ENCODE results near the gene CSNK1G2. TPM values are rescaled to one million over a fixed set of nuclear protein-coding genes. Genes with fewer than 3 reads are reported as not detected.

The CSNK1G2 gene
- total RNA-seq, 2 donors from 2014 or later, result 55.5 to 92.4 TPM

DNA sequence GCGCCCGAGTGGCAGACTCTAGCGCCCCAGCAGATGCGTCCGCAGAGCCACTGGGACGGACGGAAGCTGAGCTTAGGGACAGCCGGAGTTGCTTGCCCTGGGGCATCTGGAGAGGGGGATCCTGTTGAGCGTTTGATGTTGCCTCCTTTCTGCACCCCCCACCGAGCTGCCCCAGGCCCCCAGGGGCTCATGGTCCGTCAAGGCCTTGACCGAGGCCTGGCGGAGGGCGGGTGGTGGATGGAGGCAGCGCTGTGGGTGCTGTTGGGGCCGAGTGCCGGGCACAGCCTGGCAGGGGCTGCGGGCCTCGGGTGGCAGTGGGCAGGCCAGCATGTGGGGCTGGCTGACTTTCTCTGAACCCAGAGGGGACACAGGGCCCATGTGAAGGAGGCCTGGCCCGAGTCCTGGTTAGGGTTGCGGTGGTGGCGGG lies 2.7 kb downstream of the CSNK1G2 start:
- Histone ChIP-seq H3K27me3 (replicated peaks; ENCODE audit: insufficient read depth) (no peaks in the 10 kb centered on the region), H3K36me3 (no peaks in the 10 kb centered on the region), H3K4me3 (no peak overlapping the region), H3K4me1 (ENCODE audit: control insufficient read depth in 1 of 2, low read depth in 2 of 2) (peaks cover 16 to 26% of the 10 kb centered on the region in 2 donors), H3K27ac (no peak overlapping the region), H3K9me3 (no peaks in the 10 kb centered on the region)
- DNase-seq (ENCODE audit: low spot score), result no peak
- TF ChIP-seq CTCF (IDR thresholded peaks at IDR 0.05), result no peak
- ATAC-seq (ENCODE audit: insufficient number of reproducible peaks, low FRiP score, low read depth), result no peak

- H3K4me1 ChIP-seq (ENCODE audit: control insufficient read depth in 1 of 2, low read depth in 2 of 2), result peaks cover 16 to 23% of the 10 kb centered on the region in 2 donors
- ATAC-seq (ENCODE audit: insufficient number of reproducible peaks, low FRiP score, low read depth), result no peak
- TF ChIP-seq CTCF (IDR thresholded peaks at IDR 0.05), result no peak
- H3K9me3 ChIP-seq, result no peaks in the 10 kb centered on the region
- DNase-seq (ENCODE audit: low spot score), result no peak
- H3K27ac ChIP-seq, result no peak overlapping the region
- H3K4me3 ChIP-seq, result no peak overlapping the region
- H3K27me3 ChIP-seq (replicated peaks; ENCODE audit: insufficient read depth), result no peaks in the 10 kb centered on the region
- no peaks in the 10 kb centered on the region for H3K36me3 ChIP-seq
Observed at GRCh38 chr19:1944088-1944915, 3.3 kb downstream of the CSNK1G2 start.

DNA sequence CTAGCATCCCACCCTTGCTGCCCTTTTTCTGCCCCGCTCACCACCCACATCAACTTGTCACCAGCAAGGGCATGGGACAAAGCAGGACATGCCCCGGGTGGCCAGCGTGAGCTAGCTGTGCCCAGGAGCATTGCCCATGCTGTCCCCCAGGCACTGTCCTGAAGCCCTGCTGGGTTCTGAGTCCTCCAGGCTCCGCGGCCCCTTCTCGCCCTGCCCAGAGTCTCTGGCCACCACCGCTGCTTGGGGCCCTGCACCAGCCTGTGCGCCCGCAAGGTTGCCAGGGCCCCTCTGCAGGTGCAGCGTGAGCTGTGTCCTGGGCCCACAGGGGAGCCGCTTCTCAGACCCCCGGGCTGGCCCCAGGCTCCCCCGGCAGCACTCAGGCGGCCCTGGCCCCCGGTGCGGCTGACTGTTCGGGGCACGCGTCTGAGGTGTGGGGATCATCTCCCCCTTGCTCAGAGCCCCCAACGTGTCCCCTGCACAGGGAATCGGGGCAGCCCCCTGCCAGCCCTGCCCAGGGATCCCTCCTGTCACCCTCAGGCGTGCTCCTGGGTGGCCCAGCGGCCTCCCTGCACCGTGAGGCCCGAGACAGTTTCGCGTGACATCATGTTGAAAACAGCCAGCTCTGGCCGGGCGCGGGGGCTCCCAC lies 4.1 kb downstream of the CSNK1G2 start:
- TF ChIP-seq CTCF (IDR thresholded peaks at IDR 0.05), result no peak
- H3K27ac ChIP-seq, result no peak overlapping the region

DNA sequence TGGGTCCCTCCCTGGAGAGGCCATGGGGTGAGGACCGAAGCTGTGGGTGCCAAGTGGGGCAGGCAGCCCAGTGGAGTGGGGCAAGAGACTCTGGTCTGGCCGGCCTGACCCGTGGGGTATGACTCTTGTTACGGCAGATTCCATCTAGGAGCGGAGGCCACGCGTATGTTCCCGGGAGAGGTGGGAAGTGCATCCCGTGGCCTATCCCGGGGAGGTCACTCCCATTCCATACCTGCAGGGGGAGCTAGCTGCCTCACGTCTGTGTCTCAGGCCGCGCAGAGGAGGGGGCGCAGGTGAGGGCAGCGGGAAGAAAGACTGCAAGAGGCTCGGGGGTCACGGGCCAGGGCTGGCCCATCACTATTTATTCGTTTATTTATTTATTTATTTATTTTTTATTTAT lies 4.9 kb downstream of the CSNK1G2 start:
- DNase-seq (ENCODE audit: low spot score), result no peak
- Histone ChIP-seq H3K27me3 (replicated peaks; ENCODE audit: insufficient read depth) (no peaks in the 10 kb centered on the region), H3K4me1 (ENCODE audit: control insufficient read depth in 1 of 2, low read depth in 2 of 2) (peaks cover 14 to 17% of the 10 kb centered on the region in 2 donors), H3K4me3 (no peak overlapping the region), H3K9me3 (no peaks in the 10 kb centered on the region), H3K27ac (no peak overlapping the region), H3K36me3 (no peaks in the 10 kb centered on the region)
- TF ChIP-seq CTCF (IDR thresholded peaks at IDR 0.05), result peak; percentile 46
- ATAC-seq (ENCODE audit: insufficient number of reproducible peaks, low FRiP score, low read depth), result no peak

More for the DNA sequence above, 4.1 kb downstream of the CSNK1G2 start:
- DNase-seq (ENCODE audit: low spot score) (no peak), ATAC-seq (ENCODE audit: insufficient number of reproducible peaks, low FRiP score, low read depth) (no peak)
- Histone ChIP-seq H3K4me1 (ENCODE audit: control insufficient read depth in 1 of 2, low read depth in 2 of 2) (peaks cover 14 to 17% of the 10 kb centered on the region in 2 donors), H3K36me3 (no peaks in the 10 kb centered on the region), H3K9me3 (no peaks in the 10 kb centered on the region), H3K4me3 (no peak overlapping the region), H3K27me3 (replicated peaks; ENCODE audit: insufficient read depth) (no peaks in the 10 kb centered on the region)

DNA sequence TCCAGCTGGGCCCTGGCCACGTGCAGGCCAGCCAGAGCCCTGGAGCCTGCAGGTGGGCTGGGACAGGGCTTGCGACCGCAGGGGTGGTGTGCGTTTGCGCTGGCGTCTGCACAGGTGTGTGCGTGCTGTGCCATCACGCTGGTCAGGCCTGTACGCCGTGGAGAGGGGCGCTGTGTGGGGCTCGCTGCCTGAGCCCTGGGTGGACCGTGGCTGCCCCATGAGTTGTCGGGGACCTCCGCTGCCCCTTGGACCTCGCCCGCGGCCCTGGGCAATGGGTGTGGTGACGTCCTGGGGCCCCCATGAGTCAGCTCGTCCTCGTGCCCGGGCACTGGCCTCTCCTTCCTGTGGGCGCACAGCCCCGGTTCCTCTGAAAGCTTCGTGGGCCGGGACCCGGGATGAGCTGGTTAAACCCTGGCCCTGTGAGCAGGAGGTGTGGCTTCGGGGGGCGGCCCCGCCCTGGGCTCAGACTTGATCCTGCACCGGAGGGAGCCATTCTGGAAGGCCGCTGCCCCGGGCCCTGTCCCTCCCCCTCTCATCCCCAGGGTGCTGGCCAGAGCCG lies 6.8 kb downstream of the CSNK1G2 start:
- ATAC-seq (ENCODE audit: insufficient number of reproducible peaks, low FRiP score, low read depth) (no peak), DNase-seq (ENCODE audit: low spot score) (no peak)
- H3K27ac ChIP-seq, result no peak overlapping the region
- peaks cover 11 to 12% of the 10 kb centered on the region in 2 donors for H3K4me1 ChIP-seq (ENCODE audit: control insufficient read depth in 1 of 2, low read depth in 2 of 2)
- no peak for TF ChIP-seq CTCF (IDR thresholded peaks at IDR 0.05)
- no peak overlapping the region for H3K4me3 ChIP-seq
- no peaks in the 10 kb centered on the region for H3K27me3 ChIP-seq (replicated peaks; ENCODE audit: insufficient read depth)
- no peaks in the 10 kb centered on the region for H3K36me3 ChIP-seq
- no peaks in the 10 kb centered on the region for H3K9me3 ChIP-seq
